ENCODE results near the gene CADM1. TPM values are rescaled to one million over a fixed set of nuclear protein-coding genes. Genes with fewer than 3 reads are reported as not detected.

Gene CADM1
- total RNA-seq, 2 experiments from 2014 or later = 59.7 to 89.7 TPM

DNA sequence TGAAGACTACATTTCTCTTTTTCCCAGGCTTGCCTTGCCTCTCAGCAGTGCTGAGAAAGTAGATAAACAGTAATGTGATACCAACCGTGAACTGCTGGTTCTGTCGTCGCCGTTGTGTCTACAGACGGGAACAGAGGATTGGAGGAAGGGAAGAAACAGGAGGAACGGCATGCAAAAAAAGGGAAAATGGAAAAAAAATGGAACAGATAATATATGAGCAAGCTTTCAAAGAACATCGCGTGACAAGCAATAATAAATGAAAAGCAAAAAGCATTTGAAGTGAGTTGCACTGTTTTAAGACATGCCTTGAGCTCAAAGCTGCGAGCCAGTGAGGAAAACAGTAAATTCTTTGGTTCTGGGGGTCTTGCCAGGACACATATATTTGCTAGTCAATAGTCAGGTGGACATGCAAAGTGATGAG lies 305.9 kb downstream of the CADM1 start:
- Histone ChIP-seq H4K20me1 (ENCODE audit: insufficient read depth, low read length) (no peaks in the 10 kb centered on the region), H3K4me1 (ENCODE audit: insufficient read depth, low read length, poor library complexity, severe bottlenecking) (peaks cover 10% of the 10 kb centered on the region), H3K9me2 (ENCODE audit: insufficient read depth, low read length) (no peaks in the 10 kb centered on the region), H3K4me3 (ENCODE audit: low read depth, low read length, poor library complexity, severe bottlenecking) (no peak overlapping the region), H3K79me2 (ENCODE audit: insufficient read depth, low read depth, low read length) (no peaks in the 10 kb centered on the region), H3K36me3 (ENCODE audit: insufficient read depth, low read length) (no peaks in the 10 kb centered on the region), H3K4me2 (ENCODE audit: low read length) (no peak overlapping the region), H3K9me3 (ENCODE audit: low read length) (no peaks in the 10 kb centered on the region), H3K27ac (ENCODE audit: low read depth, low read length, poor library complexity, severe bottlenecking) (no peak overlapping the region), H2AFZ (ENCODE audit: low read length) (no peak overlapping the region)
- TF ChIP-seq, protein P1, sequence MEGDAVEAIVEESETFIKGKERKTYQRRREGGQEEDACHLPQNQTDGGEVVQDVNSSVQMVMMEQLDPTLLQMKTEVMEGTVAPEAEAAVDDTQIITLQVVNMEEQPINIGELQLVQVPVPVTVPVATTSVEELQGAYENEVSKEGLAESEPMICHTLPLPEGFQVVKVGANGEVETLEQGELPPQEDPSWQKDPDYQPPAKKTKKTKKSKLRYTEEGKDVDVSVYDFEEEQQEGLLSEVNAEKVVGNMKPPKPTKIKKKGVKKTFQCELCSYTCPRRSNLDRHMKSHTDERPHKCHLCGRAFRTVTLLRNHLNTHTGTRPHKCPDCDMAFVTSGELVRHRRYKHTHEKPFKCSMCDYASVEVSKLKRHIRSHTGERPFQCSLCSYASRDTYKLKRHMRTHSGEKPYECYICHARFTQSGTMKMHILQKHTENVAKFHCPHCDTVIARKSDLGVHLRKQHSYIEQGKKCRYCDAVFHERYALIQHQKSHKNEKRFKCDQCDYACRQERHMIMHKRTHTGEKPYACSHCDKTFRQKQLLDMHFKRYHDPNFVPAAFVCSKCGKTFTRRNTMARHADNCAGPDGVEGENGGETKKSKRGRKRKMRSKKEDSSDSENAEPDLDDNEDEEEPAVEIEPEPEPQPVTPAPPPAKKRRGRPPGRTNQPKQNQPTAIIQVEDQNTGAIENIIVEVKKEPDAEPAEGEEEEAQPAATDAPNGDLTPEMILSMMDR (conservative IDR thresholded peaks at IDR 0.05; ENCODE audit: low read length) = no peak
- no peak for TF ChIP-seq EZH2phosphoT487 (IDR thresholded peaks at IDR 0.05; ENCODE audit: borderline replicate concordance, low read depth, low read length)
- CTCF ChIA-PET (ENCODE audit: unreplicated experiment) = no interaction called here
- BruUV-seq (replicated peaks) = no TSS peak
- POLR2A ChIA-PET = interaction anchor here (0.7 kb wide), 1 partner anchor 9 kb away, joined by 3 read pairs; no protein-coding TSS in a partner anchor
- intact Hi-C loops (cut with micrococcal nuclease; ENCODE audit: unreplicated experiment) = no loop called here
- no peak for DNase-seq (ENCODE audit: low spot score)

DNA sequence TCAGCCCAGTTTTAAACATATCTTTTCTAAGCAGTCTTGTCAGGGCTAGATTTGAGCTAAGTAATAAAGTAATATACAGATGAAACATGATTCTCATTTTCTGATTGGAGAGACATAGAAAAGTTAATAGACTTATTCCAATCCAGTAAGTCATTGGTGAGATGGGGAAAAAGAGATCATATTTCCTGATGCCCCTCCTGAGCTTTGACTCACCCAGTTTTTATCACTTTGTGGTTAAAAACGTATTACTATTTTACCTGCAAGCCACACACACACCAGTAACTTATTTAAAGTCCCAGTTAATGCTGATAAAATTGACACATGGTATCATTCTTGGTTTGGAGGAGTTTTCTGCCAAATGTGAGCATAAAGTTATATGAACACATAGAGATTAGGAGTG lies 306.8 kb downstream of the CADM1 start:
- no TSS peak for BruUV-seq (replicated peaks)
- Histone ChIP-seq H3K4me3 (ENCODE audit: low read depth, low read length, poor library complexity, severe bottlenecking) (no peak overlapping the region), H3K36me3 (ENCODE audit: insufficient read depth, low read length) (no peaks in the 10 kb centered on the region), H3K4me1 (ENCODE audit: insufficient read depth, low read length, poor library complexity, severe bottlenecking) (peaks cover 10% of the 10 kb centered on the region), H3K27ac (ENCODE audit: low read depth, low read length, poor library complexity, severe bottlenecking) (no peak overlapping the region), H3K4me2 (ENCODE audit: low read length) (no peak overlapping the region), H4K20me1 (ENCODE audit: insufficient read depth, low read length) (no peaks in the 10 kb centered on the region), H2AFZ (ENCODE audit: low read length) (no peak overlapping the region), H3K9me3 (ENCODE audit: low read length) (no peaks in the 10 kb centered on the region), H3K9me2 (ENCODE audit: insufficient read depth, low read length) (no peaks in the 10 kb centered on the region), H3K79me2 (ENCODE audit: insufficient read depth, low read depth, low read length) (no peaks in the 10 kb centered on the region)
- no peak for DNase-seq (ENCODE audit: low spot score)
- CTCF ChIA-PET (ENCODE audit: unreplicated experiment) = no interaction called here
- TF ChIP-seq EZH2phosphoT487 (IDR thresholded peaks at IDR 0.05; ENCODE audit: borderline replicate concordance, low read depth, low read length) = no peak
- TF ChIP-seq, protein P1 (conservative IDR thresholded peaks at IDR 0.05; ENCODE audit: low read length) = no peak
- POLR2A ChIA-PET = interaction anchor here (0.6 to 1.5 kb wide), 3 partner anchors 11 to 21 kb away, joined by 3 read pairs; no protein-coding TSS in a partner anchor
- intact Hi-C loops (cut with micrococcal nuclease; ENCODE audit: unreplicated experiment) = no loop called here

DNA sequence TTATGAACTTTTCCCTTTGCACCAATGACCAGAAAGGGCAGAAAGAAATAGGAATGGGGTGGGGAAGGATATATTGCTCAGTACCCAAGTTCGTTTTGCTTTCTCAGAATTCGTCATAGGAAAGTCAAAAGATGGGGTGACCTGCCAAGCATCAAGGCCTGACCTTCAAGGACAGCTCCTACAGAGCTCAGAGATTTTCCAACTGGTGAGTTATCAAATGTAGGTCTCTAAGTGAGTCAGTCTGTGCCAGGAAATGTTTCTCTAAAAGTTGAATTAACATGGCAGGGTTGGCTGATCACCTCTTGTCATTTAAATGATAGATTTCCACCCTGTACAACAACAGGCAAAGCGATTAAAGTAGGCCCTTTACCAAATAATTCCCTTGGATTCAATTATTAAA lies 307.2 kb downstream of the CADM1 start:
- Histone ChIP-seq H3K4me3 (ENCODE audit: low read depth, low read length, poor library complexity, severe bottlenecking) (no peak overlapping the region), H3K4me2 (ENCODE audit: low read length) (no peak overlapping the region), H2AFZ (ENCODE audit: low read length) (no peak overlapping the region), H3K27ac (ENCODE audit: low read depth, low read length, poor library complexity, severe bottlenecking) (no peak overlapping the region), H3K9me3 (ENCODE audit: low read length) (no peaks in the 10 kb centered on the region), H3K4me1 (ENCODE audit: insufficient read depth, low read length, poor library complexity, severe bottlenecking) (peaks cover 10% of the 10 kb centered on the region), H4K20me1 (ENCODE audit: insufficient read depth, low read length) (no peaks in the 10 kb centered on the region), H3K79me2 (ENCODE audit: insufficient read depth, low read depth, low read length) (no peaks in the 10 kb centered on the region), H3K36me3 (ENCODE audit: insufficient read depth, low read length) (no peaks in the 10 kb centered on the region), H3K9me2 (ENCODE audit: insufficient read depth, low read length) (no peaks in the 10 kb centered on the region)
- ChIA-PET CTCF (ENCODE audit: unreplicated experiment) (no interaction called here), POLR2A (interaction anchor here (0.6 to 1.5 kb wide), 7 partner anchors 11 to 805 kb away, joined by 3 to 7 read pairs (median 3); no protein-coding TSS in a partner anchor)
- BruUV-seq (replicated peaks) = no TSS peak
- intact Hi-C loops (cut with micrococcal nuclease; ENCODE audit: unreplicated experiment) = no loop called here
- no peak for TF ChIP-seq EZH2phosphoT487 (IDR thresholded peaks at IDR 0.05; ENCODE audit: borderline replicate concordance, low read depth, low read length)
- TF ChIP-seq, protein P1 (conservative IDR thresholded peaks at IDR 0.05; ENCODE audit: low read length) = no peak
- DNase-seq (ENCODE audit: low spot score) = no peak
